SH-SY5Y (cell line): ENCODE measurements around the gene FOXK1.

ENCODE experiments used
- GATA2 ChIP-seq: IDR thresholded peaks from 2 replicates; pipeline ENCODE4 v1.6.1; 2011; ENCODE audit warnings: mild to moderate bottlenecking, low read depth, low read length
- GATA3 ChIP-seq: IDR thresholded peaks from 2 replicates; pipeline ENCODE4 v1.6.1; 2011; ENCODE audit warnings: low read depth, mild to moderate bottlenecking, low read length, moderate library complexity

The FOXK1 gene

GRCh38 chr7:4791101-4791737 lies 109.1 kb downstream of the FOXK1 start:
- TF ChIP-seq GATA3 (no peak), GATA2 (no peak)

GRCh38 chr7:4791738-4792536 lies 109.8 kb downstream of the FOXK1 start:
- TF ChIP-seq GATA3: no peak
- no peak for TF ChIP-seq GATA2

- no peak for TF ChIP-seq GATA2
- TF ChIP-seq GATA3: no peak
Observed at GRCh38 chr7:4792537-4793126, 110.5 kb downstream of the FOXK1 start.

GRCh38 chr7:4794591-4795350 lies 112.7 kb downstream of the FOXK1 start:
- TF ChIP-seq GATA3 (no peak), GATA2 (no peak)

GRCh38 chr7:4796453-4796852 lies 114.4 kb downstream of the FOXK1 start:
- TF ChIP-seq GATA2 (no peak), GATA3 (no peak)

GRCh38 chr7:4797858-4798705 lies 116.0 kb downstream of the FOXK1 start:
- TF ChIP-seq GATA3: no peak
- no peak for TF ChIP-seq GATA2

- TF ChIP-seq GATA3 (no peak), GATA2 (no peak)
Observed at GRCh38 chr7:4798706-4799235, 116.7 kb downstream of the FOXK1 start.

- TF ChIP-seq GATA2 (no peak), GATA3 (no peak)
Observed at GRCh38 chr7:4799508-4800268, 117.6 kb downstream of the FOXK1 start.

GRCh38 chr7:4800487-4800886 lies 118.4 kb downstream of the FOXK1 start:
- TF ChIP-seq GATA2 (no peak), GATA3 (no peak)

- TF ChIP-seq GATA2: no peak
- TF ChIP-seq GATA3: no peak
Observed at GRCh38 chr7:4800926-4801838, 119.1 kb downstream of the FOXK1 start.

- TF ChIP-seq GATA2 (no peak), GATA3 (no peak)
Observed at GRCh38 chr7:4801839-4802231, 119.7 kb downstream of the FOXK1 start.

GRCh38 chr7:4803397-4804241 lies 121.5 kb downstream of the FOXK1 start:
- no peak for TF ChIP-seq GATA2
- no peak for TF ChIP-seq GATA3
